GM12801 (cell line): ENCODE results near the gene TFEB.

ENCODE experiments used
- CTCF ChIP-seq: IDR thresholded peaks from one replicate; pipeline ENCODE4 v1.5.1; 2011; ENCODE audit warnings: control low read depth; ENCODE audit not compliant: insufficient read length; ENCODE audit errors: extremely low read depth

The TFEB gene

GRCh38 chr6:41779336-41779735 lies 43.9 kb upstream of the TFEB start:
- TF ChIP-seq CTCF, result no peak

- TF ChIP-seq CTCF, result no peak
These were observed 43.5 kb upstream of the TFEB start for GRCh38 chr6:41778895-41779294.

- TF ChIP-seq CTCF, result no peak
These were observed 42.3 kb upstream of the TFEB start for GRCh38 chr6:41777551-41778285.

DNA sequence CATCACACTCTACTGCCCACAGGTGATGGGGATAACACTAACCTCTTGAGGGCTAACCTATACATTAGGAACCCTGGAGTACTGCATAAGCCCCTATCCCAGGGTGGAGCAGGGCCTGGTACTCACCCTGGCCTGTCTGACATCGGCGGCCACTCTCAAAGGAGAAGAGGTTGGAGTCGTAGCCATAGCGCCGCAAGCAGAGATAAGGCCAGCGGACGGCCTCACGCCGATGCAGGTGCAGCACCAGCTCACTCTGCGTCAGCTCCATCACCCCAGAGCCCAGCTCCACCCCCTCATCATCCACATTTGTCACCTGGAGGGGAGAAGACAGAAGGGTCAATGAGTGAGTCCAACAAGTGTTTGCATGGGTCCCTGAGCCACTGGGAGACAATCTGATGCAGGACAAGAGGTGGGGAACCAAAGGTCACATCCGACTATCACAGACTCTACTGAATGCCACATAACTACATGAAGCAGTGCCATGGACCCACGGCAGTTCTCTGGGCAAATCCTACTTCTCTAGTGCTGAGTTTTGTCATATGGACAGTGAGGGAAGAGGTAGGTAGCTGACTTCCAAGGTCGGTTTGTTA lies 40.0 kb upstream of the TFEB start:
- no peak for TF ChIP-seq CTCF

- no peak for TF ChIP-seq CTCF
These were observed 39.4 kb upstream of the TFEB start for GRCh38 chr6:41774841-41775240.

- no peak for TF ChIP-seq CTCF
These were observed 35.9 kb upstream of the TFEB start for GRCh38 chr6:41771058-41771983.

GRCh38 chr6:41770381-41771057 lies 35.1 kb upstream of the TFEB start:
- TF ChIP-seq CTCF, result no peak
